ENCODE results near the gene C12orf56.
A peak's percentile ranks its signal among the peaks of the same experiment; 100 is the strongest.
"Not testable (repeated sequence)": the region's sequence is repeated elsewhere in the genome, so short reads cannot be mapped to it uniquely, and the experiment has no call there.

Gene C12orf56

GRCh38 chr12:64236549-64236948, 154.0 kb downstream of the C12orf56 start:
- no peak for DNase-seq (ENCODE audit: low read depth)

GRCh38 chr12:64232196-64232595, 158.4 kb downstream of the C12orf56 start:
- no peak for DNase-seq (ENCODE audit: low read depth)

- DNase-seq (ENCODE audit: low read depth) = no peak
Measured at GRCh38 chr12:64229796-64230195, 160.8 kb downstream of the C12orf56 start.

GRCh38 chr12:64229240-64229639, 161.3 kb downstream of the C12orf56 start:
- no peak for DNase-seq (ENCODE audit: low read depth)

- no peak for DNase-seq (ENCODE audit: low read depth)
Measured at GRCh38 chr12:64225626-64226025, 164.9 kb downstream of the C12orf56 start.

- peak; percentile 88 for DNase-seq (ENCODE audit: low read depth)
Measured at GRCh38 chr12:64222009-64222765, 168.4 kb downstream of the C12orf56 start, which contains the start of gene KICS2. TSS of gene KICS2 (minus strand) at chr12:64222296. CDS start at chr12:64222237, 59 bp downstream.

- DNase-seq (ENCODE audit: low read depth) = peak; percentile 44
Measured at GRCh38 chr12:64221651-64222008, 168.9 kb downstream of the C12orf56 start.

- no peak for DNase-seq (ENCODE audit: low read depth)
Measured at GRCh38 chr12:64220046-64220445, 170.5 kb downstream of the C12orf56 start.

GRCh38 chr12:64219145-64219544, 171.4 kb downstream of the C12orf56 start:
- DNase-seq (ENCODE audit: low read depth) = no peak

GRCh38 chr12:64218597-64218996, 172.0 kb downstream of the C12orf56 start:
- no peak for DNase-seq (ENCODE audit: low read depth)

GRCh38 chr12:64217643-64218042, 172.9 kb downstream of the C12orf56 start:
- DNase-seq (ENCODE audit: low read depth) = not testable (repeated sequence)

- DNase-seq (ENCODE audit: low read depth) = no peak
Measured at GRCh38 chr12:64216239-64216638, 174.3 kb downstream of the C12orf56 start.

Data from activated T-helper 9 cell treated with anti-CD3 and anti-CD28 coated beads, Interleukin-2, amount 50 U/mL, for 16 hours (primary cell).